BLaER1 (cell line): ENCODE measurements around the gene KLC3.
"Not testable (repeated sequence)": the region's sequence is repeated elsewhere in the genome, so short reads cannot be mapped to it uniquely, and the experiment has no call there.

Experiments
- H3K27ac ChIP-seq: shearing (Covaris generic); formaldehyde crosslinking; 2 replicates; pipeline ENCODE4 v1.8.1; 2022
- H3K27me3 ChIP-seq: shearing (Covaris generic); formaldehyde crosslinking; 2 replicates; pipeline ENCODE4 v1.8.1; 2022
- H3K36me3 ChIP-seq: shearing (Covaris generic); formaldehyde crosslinking; 2 replicates; pipeline ENCODE4 v1.8.1; 2022
- H3K4me1 ChIP-seq: shearing (Covaris generic); formaldehyde crosslinking; 2 replicates; pipeline ENCODE4 v1.8.1; 2022
- H3K4me2 ChIP-seq: shearing (Covaris generic); formaldehyde crosslinking; 2 replicates; pipeline ENCODE4 v1.8.1; 2022
- H3K4me3 ChIP-seq: shearing (Covaris generic); formaldehyde crosslinking; 2 replicates; pipeline ENCODE4 v1.8.1; 2022
- H3K9ac ChIP-seq: shearing (Covaris generic); formaldehyde crosslinking; 2 replicates; pipeline ENCODE4 v1.8.1; 2022
- H3K9me3 ChIP-seq: shearing (Covaris generic); formaldehyde crosslinking; 2 replicates; pipeline ENCODE4 v1.8.1; 2022
- H4K20me1 ChIP-seq: shearing (Covaris generic); formaldehyde crosslinking; 2 replicates; pipeline ENCODE4 v1.8.1; 2022
- Cebpa-rat ChIP-seq: shearing (Covaris generic); IDR thresholded peaks from 2 replicates; pipeline ENCODE4 v1.8.1; 2022

The KLC3 gene

DNA sequence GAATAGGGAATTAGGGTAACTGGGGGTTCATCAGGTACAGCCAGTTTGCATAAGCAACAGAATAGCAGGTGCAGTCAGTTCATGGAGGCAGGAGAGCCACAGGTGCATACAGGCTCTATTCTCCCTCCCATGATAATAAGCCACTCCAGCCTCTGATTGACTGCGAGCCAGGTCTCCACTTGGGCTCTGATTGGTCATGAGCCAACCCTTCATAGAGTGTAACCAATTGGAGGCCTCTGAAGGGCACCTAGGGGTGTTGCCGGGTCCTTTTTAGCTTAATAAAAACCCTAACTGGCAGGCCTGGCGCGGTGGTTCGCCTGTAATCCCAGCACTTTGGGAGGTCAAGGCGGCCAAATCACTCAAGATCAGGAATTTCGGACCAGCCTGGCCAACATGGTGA lies 9.1 kb upstream of the KLC3 start:
- Histone ChIP-seq H3K27ac (no peak overlapping the region), H3K36me3 (no peaks in the 10 kb centered on the region), H4K20me1 (no peaks in the 10 kb centered on the region), H3K9me3 (no peaks in the 10 kb centered on the region), H3K4me1 (peaks cover 19% of the 10 kb centered on the region), H3K4me3 (no peak overlapping the region), H3K4me2 (no peak overlapping the region), H3K9ac (no peak overlapping the region), H3K27me3 (no peaks in the 10 kb centered on the region)
- TF ChIP-seq Cebpa-rat: no peak

- Histone ChIP-seq H4K20me1 (no peaks in the 10 kb centered on the region), H3K27ac (no peak overlapping the region), H3K4me1 (peaks cover 15% of the 10 kb centered on the region; the same call in 1 of the 2 replicates), H3K9ac (no peak overlapping the region), H3K4me3 (no peak overlapping the region), H3K27me3 (no peaks in the 10 kb centered on the region), H3K4me2 (no peak overlapping the region), H3K36me3 (no peaks in the 10 kb centered on the region), H3K9me3 (no peaks in the 10 kb centered on the region)
- TF ChIP-seq Cebpa-rat: no peak
These were observed 6.8 kb upstream of the KLC3 start for GRCh38 chr19:45333609-45334303.

- H3K9ac ChIP-seq, H3K9me3 ChIP-seq, H3K4me3 ChIP-seq, H3K4me2 ChIP-seq, H3K27me3 ChIP-seq, H4K20me1 ChIP-seq, H3K27ac ChIP-seq, H3K36me3 ChIP-seq: not testable (repeated sequence)
- H3K4me1 ChIP-seq: peaks cover 15% of the 10 kb centered on the region; the same call in 1 of the 2 replicates
These were observed 5.7 kb upstream of the KLC3 start for GRCh38 chr19:45334881-45335280.

- Histone ChIP-seq H3K27ac (no peak overlapping the region), H3K4me1 (peaks cover 17% of the 10 kb centered on the region), H3K4me3 (no peak overlapping the region), H4K20me1 (no peaks in the 10 kb centered on the region), H3K4me2 (no peak overlapping the region), H3K9me3 (no peaks in the 10 kb centered on the region), H3K9ac (no peak overlapping the region), H3K27me3 (peaks cover 19% of the 10 kb centered on the region), H3K36me3 (no peaks in the 10 kb centered on the region)
- TF ChIP-seq Cebpa-rat: no peak
These were observed 3.8 kb upstream of the KLC3 start for GRCh38 chr19:45336696-45337251.

GRCh38 chr19:45339629-45340028 lies 921 bp upstream of the KLC3 start:
- H3K27ac ChIP-seq: no peak overlapping the region
- no peak overlapping the region for H3K4me2 ChIP-seq
- no peaks in the 10 kb centered on the region for H4K20me1 ChIP-seq
- no peaks in the 10 kb centered on the region for H3K9me3 ChIP-seq
- H3K36me3 ChIP-seq: no peaks in the 10 kb centered on the region
- TF ChIP-seq Cebpa-rat: no peak
- H3K4me3 ChIP-seq: no peak overlapping the region
- peaks cover 17% of the 10 kb centered on the region for H3K4me1 ChIP-seq
- peaks cover 19% of the 10 kb centered on the region for H3K27me3 ChIP-seq
- H3K9ac ChIP-seq: no peak overlapping the region

GRCh38 chr19:45340899-45341453 lies 426 bp downstream of the KLC3 start:
- peaks cover 19% of the 10 kb centered on the region for H3K27me3 ChIP-seq
- no peaks in the 10 kb centered on the region for H4K20me1 ChIP-seq
- no peaks in the 10 kb centered on the region for H3K9me3 ChIP-seq
- H3K4me2 ChIP-seq: peak overlapping the region; percentile 86
- H3K36me3 ChIP-seq: no peaks in the 10 kb centered on the region
- H3K4me3 ChIP-seq: peak overlapping the region; percentile 60
- H3K27ac ChIP-seq: no peak overlapping the region
- H3K9ac ChIP-seq: peak overlapping the region; percentile 41; the same call in 1 of the 2 replicates
- peaks cover 11% of the 10 kb centered on the region for H3K4me1 ChIP-seq
- TF ChIP-seq Cebpa-rat: no peak

DNA sequence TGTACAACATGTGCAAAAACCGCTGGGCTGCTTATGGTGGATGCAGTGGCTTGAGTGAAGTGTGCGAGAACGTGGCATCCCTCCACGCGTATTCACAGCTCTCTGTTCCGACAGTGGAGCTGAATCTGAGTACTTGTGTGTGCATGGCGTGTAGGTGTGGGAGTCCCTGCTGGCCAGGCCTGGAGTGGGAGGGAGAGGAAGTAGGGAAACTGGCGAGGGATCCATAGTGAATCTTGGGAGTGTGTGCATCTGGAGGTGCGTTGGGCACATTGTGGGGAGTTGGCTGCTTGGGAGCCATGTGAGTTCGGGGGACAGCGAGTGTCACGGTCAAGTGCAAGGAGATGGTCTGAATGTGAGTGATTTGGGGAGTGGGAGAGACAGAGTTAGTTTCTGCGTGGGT lies 2.4 kb downstream of the KLC3 start:
- no peaks in the 10 kb centered on the region for H4K20me1 ChIP-seq
- H3K27me3 ChIP-seq: peaks cover 28% of the 10 kb centered on the region
- H3K4me3 ChIP-seq: no peak overlapping the region
- H3K27ac ChIP-seq: no peak overlapping the region
- no peak for TF ChIP-seq Cebpa-rat
- no peaks in the 10 kb centered on the region for H3K9me3 ChIP-seq
- no peak overlapping the region for H3K9ac ChIP-seq
- no peak overlapping the region for H3K4me2 ChIP-seq
- no peaks in the 10 kb centered on the region for H3K36me3 ChIP-seq
- H3K4me1 ChIP-seq: peaks cover 11% of the 10 kb centered on the region

DNA sequence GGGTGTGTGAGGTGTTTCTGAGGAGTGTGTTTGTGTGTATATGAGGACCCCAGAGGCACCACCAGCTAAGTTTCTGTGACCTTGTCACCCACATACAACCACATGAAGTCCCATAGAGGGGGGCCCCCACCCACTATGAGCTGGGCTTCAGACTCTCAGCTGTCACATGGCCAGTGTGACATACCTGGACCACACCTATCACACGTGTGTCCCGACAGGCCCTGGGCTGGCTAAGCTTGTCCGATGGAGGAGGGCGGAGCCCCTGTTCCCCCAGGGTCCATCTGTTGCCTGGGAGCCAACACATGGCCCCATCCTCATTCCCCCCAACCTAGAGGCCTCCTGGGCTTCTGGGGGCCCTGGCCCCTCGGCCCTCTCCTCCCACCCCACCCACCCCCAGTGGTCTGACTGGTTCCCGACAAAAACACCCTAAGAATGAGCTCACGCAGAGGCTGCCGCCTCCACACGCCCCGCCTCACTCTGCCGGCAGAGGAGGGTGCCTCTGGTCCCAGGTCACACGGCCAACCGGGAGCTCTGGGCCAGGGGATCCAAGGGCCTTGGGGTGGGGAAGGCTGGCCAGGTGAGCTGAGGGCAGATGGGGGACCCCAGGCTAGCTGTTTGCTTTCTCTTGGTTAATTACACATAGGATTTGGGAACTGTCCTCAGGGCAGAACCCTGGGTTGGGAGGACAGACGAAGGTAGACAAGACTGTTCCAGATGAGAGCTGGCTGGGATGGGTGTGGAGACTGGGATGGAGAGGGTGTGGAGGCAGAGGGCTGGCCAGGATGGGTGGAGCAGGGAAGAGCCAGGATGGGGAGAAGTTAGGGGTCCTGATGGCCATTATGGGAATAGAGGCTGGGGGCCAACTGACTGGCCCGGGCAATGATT lies 4.3 kb downstream of the KLC3 start:
- Histone ChIP-seq H3K9ac (no peak overlapping the region), H3K27me3 (peaks cover 28% of the 10 kb centered on the region), H3K4me3 (no peak overlapping the region), H4K20me1 (no peaks in the 10 kb centered on the region), H3K4me1 (peaks cover 8% of the 10 kb centered on the region), H3K9me3 (no peaks in the 10 kb centered on the region), H3K36me3 (peaks cover 4% of the 10 kb centered on the region; the same call in 1 of the 2 replicates), H3K27ac (no peak overlapping the region), H3K4me2 (no peak overlapping the region)
- TF ChIP-seq Cebpa-rat: no peak

GRCh38 chr19:45345506-45345860 lies 4.9 kb downstream of the KLC3 start:
- Histone ChIP-seq H3K27ac (no peak overlapping the region), H3K9me3 (no peaks in the 10 kb centered on the region), H3K4me1 (peaks cover 4% of the 10 kb centered on the region), H3K9ac (no peak overlapping the region), H3K27me3 (peaks cover 22% of the 10 kb centered on the region), H3K4me2 (no peak overlapping the region), H3K4me3 (no peak overlapping the region), H3K36me3 (peaks cover 10% of the 10 kb centered on the region), H4K20me1 (no peaks in the 10 kb centered on the region)
- TF ChIP-seq Cebpa-rat: no peak

DNA sequence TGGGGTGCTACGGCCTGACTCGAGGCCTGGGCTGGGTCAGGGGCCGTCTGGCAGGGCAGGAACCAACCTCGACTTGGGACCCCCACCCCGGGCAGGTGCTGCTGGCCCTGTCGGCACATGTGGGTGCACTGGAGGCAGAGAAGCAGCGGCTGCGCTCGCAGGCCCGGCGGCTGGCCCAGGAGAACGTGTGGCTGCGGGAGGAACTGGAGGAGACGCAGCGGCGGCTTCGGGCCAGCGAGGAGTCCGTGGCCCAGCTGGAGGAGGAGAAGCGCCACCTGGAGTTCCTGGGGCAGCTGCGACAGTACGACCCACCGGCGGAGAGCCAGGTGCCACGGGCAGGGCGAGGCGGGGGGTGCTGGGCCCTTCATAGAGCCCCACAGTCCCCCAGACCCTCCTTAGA lies 5.9 kb downstream of the KLC3 start:
- H3K27me3 ChIP-seq: peaks cover 12% of the 10 kb centered on the region; the same call in 1 of the 2 replicates
- no peak overlapping the region for H3K9ac ChIP-seq
- no peak for TF ChIP-seq Cebpa-rat
- H3K36me3 ChIP-seq: peaks cover 20% of the 10 kb centered on the region
- H3K4me2 ChIP-seq: no peak overlapping the region
- H3K4me1 ChIP-seq: no peaks in the 10 kb centered on the region
- no peak overlapping the region for H3K27ac ChIP-seq
- no peaks in the 10 kb centered on the region for H4K20me1 ChIP-seq
- no peaks in the 10 kb centered on the region for H3K9me3 ChIP-seq
- H3K4me3 ChIP-seq: no peak overlapping the region
